PC-3 (cell line): ENCODE measurements around the gene RIMBP3C.

Experiments used
- CTCF ChIP-seq: fragments of 300-600 bp; sonication (generic); conservative IDR thresholded peaks from 2 replicates; pipeline ENCODE4 v1.5.1; 2017; ENCODE audit warnings: antibody characterized with exemption, low read depth, mild to moderate bottlenecking, low read length
- EZH2 ChIP-seq: fragments of 300-600 bp; sonication (generic); IDR thresholded peaks from one replicate; pipeline ENCODE4 v1.6.1; 2017; ENCODE audit warnings: antibody characterized with exemption, mild to moderate bottlenecking, low read length; ENCODE audit not compliant: unreplicated experiment
- EZH2phosphoT487 ChIP-seq: fragments of 300-600 bp; sonication (generic); IDR thresholded peaks from 2 replicates; pipeline ENCODE4 v1.6.1; 2018; ENCODE audit warnings: mild to moderate bottlenecking, antibody characterized with exemption, low read length, borderline replicate concordance

DNA sequence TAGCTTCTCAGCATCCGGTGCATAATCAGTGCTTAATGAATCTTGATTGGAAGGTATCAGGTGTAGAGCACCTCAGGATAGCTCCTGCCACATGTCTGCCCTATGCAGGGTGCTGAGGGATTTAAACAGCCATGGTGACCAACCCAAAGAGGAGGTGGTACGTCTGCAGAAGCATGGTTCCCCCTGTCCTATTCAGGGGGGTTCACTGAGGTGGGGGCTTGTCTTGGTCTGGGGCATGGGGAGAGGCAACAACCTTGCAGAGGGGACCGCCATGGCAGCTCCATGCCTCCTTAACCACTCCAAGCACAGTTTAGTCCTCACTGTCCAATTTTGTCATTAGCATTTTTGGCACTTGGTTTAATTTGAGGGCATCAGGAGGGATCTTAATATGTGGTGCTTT lies 41.2 kb upstream of the RIMBP3C start:
- TF ChIP-seq CTCF (no peak), EZH2 (no peak), EZH2phosphoT487 (no peak)
